ENCODE data around the gene QRICH1. TPM values are rescaled to one million over a fixed set of nuclear protein-coding genes. Genes with fewer than 3 reads are reported as not detected.

The QRICH1 gene
- total RNA-seq, 1 experiment from 2014 or later = 107 TPM

GRCh38 chr3:49131576-49131975 lies 37.7 kb upstream of the QRICH1 start:
- H3K36me3 Mint-ChIP-seq (ENCODE audit: insufficient read depth, unreplicated experiment) = peaks cover 41% of the 10 kb centered on the region
- H3K27ac Mint-ChIP-seq (ENCODE audit: unreplicated experiment) = peak overlapping the region; percentile 86
- CTCF ChIA-PET = interaction anchor here (0.6 kb wide), 1 partner anchor 219 kb away, joined by 4 read pairs; no protein-coding TSS in a partner anchor
- no peak for DNase-seq
- intact Hi-C loops (cut with micrococcal nuclease; ENCODE audit: unreplicated experiment) = no loop called here
- no TSS peak for BruUV-seq (replicated peaks)
- H3K4me1 Mint-ChIP-seq (ENCODE audit: low read depth, unreplicated experiment) = peaks cover 24% of the 10 kb centered on the region
- H3K4me3 Mint-ChIP-seq (ENCODE audit: low read depth, unreplicated experiment) = peak overlapping the region; percentile 81
- H3K27me3 Mint-ChIP-seq (ENCODE audit: unreplicated experiment) = no peaks in the 10 kb centered on the region
- H3K9me3 Mint-ChIP-seq (ENCODE audit: low read depth, unreplicated experiment) = no peaks in the 10 kb centered on the region
- TF ChIP-seq CTCF (IDR thresholded peaks at IDR 0.05; ENCODE audit: unreplicated experiment) = no peak

- CTCF ChIA-PET = no interaction called here
- BruUV-seq (replicated peaks) = no TSS peak
- peaks cover 24% of the 10 kb centered on the region for H3K4me1 Mint-ChIP-seq (ENCODE audit: low read depth, unreplicated experiment)
- TF ChIP-seq CTCF (IDR thresholded peaks at IDR 0.05; ENCODE audit: unreplicated experiment) = no peak
- peaks cover 42% of the 10 kb centered on the region for H3K36me3 Mint-ChIP-seq (ENCODE audit: insufficient read depth, unreplicated experiment)
- intact Hi-C loops (cut with micrococcal nuclease; ENCODE audit: unreplicated experiment) = no loop called here
- H3K4me3 Mint-ChIP-seq (ENCODE audit: low read depth, unreplicated experiment) = peak overlapping the region; percentile 81
- no peak overlapping the region for H3K27ac Mint-ChIP-seq (ENCODE audit: unreplicated experiment)
- no peak for DNase-seq
- H3K27me3 Mint-ChIP-seq (ENCODE audit: unreplicated experiment) = no peaks in the 10 kb centered on the region
- no peaks in the 10 kb centered on the region for H3K9me3 Mint-ChIP-seq (ENCODE audit: low read depth, unreplicated experiment)
These were observed 37.2 kb upstream of the QRICH1 start for GRCh38 chr3:49131040-49131439.

GRCh38 chr3:49124991-49125670 lies 31.3 kb upstream of the QRICH1 start:
- TF ChIP-seq CTCF (IDR thresholded peaks at IDR 0.05; ENCODE audit: unreplicated experiment) = no peak
- intact Hi-C loops (cut with micrococcal nuclease; ENCODE audit: unreplicated experiment) = no loop called here
- H3K36me3 Mint-ChIP-seq (ENCODE audit: insufficient read depth, unreplicated experiment) = peaks cover 37% of the 10 kb centered on the region
- CTCF ChIA-PET = no interaction called here
- no peaks in the 10 kb centered on the region for H3K9me3 Mint-ChIP-seq (ENCODE audit: low read depth, unreplicated experiment)
- H3K27ac Mint-ChIP-seq (ENCODE audit: unreplicated experiment) = no peak overlapping the region
- DNase-seq = no peak
- no peaks in the 10 kb centered on the region for H3K27me3 Mint-ChIP-seq (ENCODE audit: unreplicated experiment)
- no peak overlapping the region for H3K4me3 Mint-ChIP-seq (ENCODE audit: low read depth, unreplicated experiment)
- no peaks in the 10 kb centered on the region for H3K4me1 Mint-ChIP-seq (ENCODE audit: low read depth, unreplicated experiment)
- no TSS peak for BruUV-seq (replicated peaks)

- no TSS peak for BruUV-seq (replicated peaks)
- peaks cover 2% of the 10 kb centered on the region for H3K4me1 Mint-ChIP-seq (ENCODE audit: low read depth, unreplicated experiment)
- peaks cover 41% of the 10 kb centered on the region for H3K36me3 Mint-ChIP-seq (ENCODE audit: insufficient read depth, unreplicated experiment)
- intact Hi-C loops (cut with micrococcal nuclease; ENCODE audit: unreplicated experiment) = no loop called here
- H3K27ac Mint-ChIP-seq (ENCODE audit: unreplicated experiment) = no peak overlapping the region
- no peak for DNase-seq
- no peaks in the 10 kb centered on the region for H3K27me3 Mint-ChIP-seq (ENCODE audit: unreplicated experiment)
- CTCF ChIA-PET = no interaction called here
- TF ChIP-seq CTCF (IDR thresholded peaks at IDR 0.05; ENCODE audit: unreplicated experiment) = no peak
- no peaks in the 10 kb centered on the region for H3K9me3 Mint-ChIP-seq (ENCODE audit: low read depth, unreplicated experiment)
- H3K4me3 Mint-ChIP-seq (ENCODE audit: low read depth, unreplicated experiment) = no peak overlapping the region
These were observed 30.3 kb upstream of the QRICH1 start for GRCh38 chr3:49124203-49124602.

Measured in Calu3 (cell line).